H4 (cell line): ENCODE results near the gene ANAPC15. TPM values are rescaled to one million over a fixed set of nuclear protein-coding genes. Genes with fewer than 3 reads are reported as not detected.
"Not testable (repeated sequence)": the region's sequence is repeated elsewhere in the genome, so short reads cannot be mapped to it uniquely, and the experiment has no call there.

ENCODE experiments used
- DNase-seq: peaks from one replicate; pipeline ENCODE4 v3.0.0-alpha.2; 2015; ENCODE audit warnings: low spot score
- total RNA-seq: library from RNA; depleted of rRNA; stranded (reverse); fragments of >200 nt; shearing (Covaris generic); gene quantifications from 2 replicates; pipeline ENCODE4 v1.2.3, GENCODE V29; 2014; rRNA removed

ANAPC15 gene
- 70.4 and 74.9 TPM in 2 replicates for total RNA-seq

DNA sequence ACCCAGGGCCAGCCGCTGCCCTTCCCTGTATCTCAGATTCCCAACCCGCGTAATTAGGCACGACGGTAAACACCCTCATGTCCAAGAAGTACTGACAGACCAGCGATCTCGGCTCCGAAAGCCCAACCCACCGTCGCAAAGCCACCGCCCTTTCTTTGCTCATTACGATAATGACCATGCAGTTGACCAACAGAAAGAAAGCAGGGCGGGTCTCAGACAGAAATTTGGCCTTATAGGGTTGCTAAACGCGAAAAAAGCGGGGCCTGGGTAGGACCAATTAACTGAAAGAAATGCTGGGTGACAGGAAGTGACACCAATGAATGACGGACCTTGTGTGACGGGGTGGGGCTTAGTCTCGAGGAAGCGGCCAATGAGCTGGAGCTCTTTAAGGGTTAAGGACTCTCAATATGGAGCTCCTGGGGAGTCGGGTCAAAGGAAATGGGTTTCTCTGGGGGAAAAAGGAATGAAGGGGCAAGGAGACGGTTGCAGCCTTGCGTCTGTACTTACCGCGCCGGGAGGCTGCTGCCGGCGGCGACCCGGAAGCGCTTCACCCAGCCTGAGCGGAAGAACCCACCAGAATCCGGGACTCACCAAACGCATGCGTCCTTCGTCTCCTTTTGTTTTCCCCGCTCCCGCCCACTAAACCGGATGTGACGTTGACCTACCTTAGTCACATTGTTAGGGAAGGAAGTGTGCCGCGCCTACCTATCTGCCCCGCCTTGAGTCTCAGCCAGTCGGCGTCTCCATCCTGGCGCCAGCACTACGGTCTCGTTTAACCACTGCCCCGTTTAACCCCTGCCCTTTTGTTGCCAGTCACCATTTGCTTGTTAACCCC, at the start of gene ANAPC15:
Gene ANAPC15 (minus strand): TSS at position 553 of the 835 bp plus-strand sequence. CDS start 1,419 bp downstream, outside the sequence.
- DNase-seq: peak; percentile 99

DNA sequence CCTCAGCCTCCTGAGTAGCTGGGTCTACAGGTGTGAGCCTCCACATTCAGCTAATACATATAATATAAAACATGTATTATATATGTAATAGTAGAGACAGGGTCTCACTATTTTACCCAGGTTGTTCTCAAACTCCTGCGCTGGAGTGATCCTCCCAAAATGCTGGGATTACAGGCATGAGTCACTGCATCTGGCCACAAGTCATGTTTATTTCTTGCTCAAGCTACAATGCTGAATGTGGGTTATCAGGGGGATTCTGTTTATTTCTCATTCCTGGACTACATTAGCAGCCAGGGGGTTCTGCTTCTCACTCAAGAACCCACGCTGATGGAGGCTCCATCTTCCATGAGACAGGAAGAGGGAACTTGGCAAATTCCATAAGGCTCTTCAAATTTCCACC, 47.8 kb upstream of the ANAPC15 start:
- DNase-seq: peak; percentile 14

DNA sequence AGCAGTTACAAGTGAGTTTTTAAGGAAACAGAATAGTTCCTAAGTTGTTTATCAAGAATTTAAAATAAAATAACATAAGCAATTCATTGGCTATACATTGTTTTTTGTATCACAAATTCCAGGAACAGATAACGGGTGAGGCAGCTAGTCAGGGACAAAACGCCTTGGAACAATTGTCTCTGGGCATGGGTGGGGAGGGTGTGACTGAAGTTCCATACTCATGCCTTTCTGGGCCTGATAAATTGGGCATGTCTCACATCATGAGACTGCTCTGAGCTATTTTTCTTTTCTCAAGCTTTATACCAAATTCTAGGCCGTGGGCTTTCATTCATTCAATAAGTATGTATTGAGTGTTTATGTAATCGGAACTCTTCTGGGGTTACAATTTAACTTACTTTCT, 44.6 kb upstream of the ANAPC15 start:
- DNase-seq: no peak

DNA sequence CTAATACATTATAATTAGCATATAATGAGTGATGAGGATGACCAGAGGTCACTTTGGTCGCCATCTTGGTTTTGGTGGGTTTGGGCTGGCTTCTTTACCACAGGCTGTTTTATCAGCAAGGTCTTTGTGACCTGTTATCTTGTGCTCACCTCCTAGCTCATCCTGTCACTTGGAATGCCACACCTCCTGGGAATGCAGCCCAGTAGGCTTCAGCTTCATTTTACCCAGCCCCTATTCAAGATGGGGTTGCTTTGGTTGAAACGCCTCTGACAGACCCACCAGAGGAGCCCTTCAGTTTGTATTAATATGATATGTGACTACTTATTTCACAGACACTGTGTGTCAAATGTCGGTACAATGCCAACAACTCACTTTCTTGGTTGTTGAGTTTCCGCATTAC, 43.3 kb upstream of the ANAPC15 start:
- no peak for DNase-seq

DNA sequence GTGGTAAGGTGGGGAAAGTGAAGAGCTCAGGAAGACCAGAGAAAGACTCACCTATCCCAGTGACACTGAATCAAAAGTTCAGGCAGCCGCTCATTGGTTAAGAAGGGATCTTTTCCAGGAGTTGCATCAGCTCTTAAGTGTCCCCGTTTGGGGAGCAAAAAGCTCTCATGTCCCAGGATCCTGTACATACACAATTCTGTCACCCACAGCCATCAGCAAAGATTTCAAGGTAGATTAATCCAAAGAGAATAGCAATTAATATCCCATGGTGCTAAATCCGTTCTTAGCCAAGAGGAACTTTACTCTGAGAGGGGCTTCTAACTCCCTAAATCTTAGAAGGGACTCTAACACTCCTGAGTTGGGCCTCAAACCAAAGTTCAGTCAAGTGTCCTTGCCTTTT, 42.3 kb upstream of the ANAPC15 start:
- no peak for DNase-seq

DNA sequence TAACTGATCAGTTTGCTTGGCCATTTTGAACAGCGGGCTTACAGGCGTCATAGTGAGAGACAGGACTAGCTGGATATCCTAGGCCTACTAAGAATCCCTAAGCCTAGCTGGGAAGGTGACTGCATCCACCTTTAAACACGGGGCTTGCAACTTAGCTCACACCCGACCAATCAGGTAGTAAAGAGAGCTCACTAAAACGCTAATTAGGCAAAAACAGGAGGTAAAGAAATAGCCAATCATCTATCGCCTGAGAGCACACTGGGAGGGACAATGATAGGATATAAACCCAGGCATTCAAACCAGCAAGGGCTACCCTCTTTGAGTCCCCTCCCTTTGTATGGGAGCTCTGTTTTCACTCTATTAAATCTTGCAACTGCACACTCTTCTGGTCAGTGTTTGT, 41.4 kb upstream of the ANAPC15 start:
- not testable (repeated sequence) for DNase-seq

DNA sequence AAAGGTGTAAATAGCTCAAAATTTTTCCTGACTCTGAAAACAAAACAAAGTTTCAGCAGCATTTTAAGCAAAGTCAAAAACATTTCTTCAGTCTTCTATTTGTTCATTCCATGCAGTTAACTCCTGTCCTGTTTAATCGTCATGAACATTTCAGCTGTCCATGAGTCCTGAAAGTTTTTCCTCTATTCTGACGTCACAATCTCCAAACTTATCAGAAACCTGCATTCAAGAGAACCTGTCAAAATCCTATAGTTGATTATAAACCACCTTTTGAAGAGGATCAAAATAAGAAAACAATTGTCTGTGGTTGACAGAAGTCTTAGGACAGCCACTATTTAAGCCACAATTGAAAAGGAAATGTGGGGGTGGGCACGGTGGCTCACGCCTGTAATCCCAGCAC, 38.4 kb upstream of the ANAPC15 start:
- no peak for DNase-seq

DNA sequence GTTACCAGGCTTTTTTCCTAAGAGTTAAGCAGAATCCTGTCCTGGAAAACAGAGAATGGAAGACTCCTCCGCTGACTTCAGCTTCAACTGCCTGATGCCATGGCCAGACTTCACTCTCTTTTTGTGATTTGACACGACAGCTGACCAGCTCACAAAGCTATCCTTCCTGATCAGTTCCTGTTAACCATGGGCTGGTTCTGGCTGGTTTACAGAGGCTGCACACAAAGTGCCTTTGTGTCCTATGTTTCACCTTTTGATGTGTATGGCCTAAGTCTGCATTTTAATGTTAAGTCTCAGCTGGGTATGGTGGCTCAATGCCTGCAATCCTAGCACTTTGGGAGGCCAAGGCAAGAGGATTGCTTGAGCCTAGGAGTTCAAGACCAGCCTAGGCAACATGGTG, 34.1 kb upstream of the ANAPC15 start:
- DNase-seq: no peak

DNA sequence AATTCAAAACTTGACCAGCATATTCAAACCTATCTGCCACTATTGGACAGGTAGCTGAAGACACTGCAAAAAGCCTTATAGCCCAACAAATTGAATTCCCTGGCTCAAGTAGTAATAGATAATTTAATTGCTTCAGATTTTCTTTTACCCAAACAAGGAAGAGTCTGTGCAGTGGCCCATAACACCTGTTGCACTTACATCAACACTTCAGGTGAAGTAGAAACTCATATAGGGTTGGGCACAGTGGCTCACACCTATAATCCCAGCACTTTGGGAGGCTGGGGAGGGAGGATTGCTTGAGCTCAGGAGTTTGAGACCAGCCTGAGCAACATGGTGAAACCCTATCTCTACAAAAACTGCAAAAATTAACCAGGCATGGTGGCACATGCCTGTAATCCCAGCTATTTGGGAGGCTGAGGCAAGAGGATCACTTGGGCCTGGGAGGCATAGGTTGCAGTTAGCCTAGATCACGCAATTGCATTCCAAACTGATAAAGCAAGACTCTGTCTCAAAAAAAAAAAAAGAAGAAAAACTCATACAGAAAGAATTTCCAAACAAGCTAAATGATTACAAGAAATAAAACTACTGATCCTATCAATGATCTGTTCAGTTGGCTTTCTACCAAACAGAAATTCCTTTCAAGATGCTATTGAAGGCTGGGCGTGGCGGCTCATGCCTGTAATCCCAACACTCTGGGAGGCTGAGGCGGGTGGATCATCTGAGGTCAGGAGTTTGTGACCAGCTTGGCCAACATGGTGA, 32.5 kb upstream of the ANAPC15 start:
- DNase-seq: no peak

DNA sequence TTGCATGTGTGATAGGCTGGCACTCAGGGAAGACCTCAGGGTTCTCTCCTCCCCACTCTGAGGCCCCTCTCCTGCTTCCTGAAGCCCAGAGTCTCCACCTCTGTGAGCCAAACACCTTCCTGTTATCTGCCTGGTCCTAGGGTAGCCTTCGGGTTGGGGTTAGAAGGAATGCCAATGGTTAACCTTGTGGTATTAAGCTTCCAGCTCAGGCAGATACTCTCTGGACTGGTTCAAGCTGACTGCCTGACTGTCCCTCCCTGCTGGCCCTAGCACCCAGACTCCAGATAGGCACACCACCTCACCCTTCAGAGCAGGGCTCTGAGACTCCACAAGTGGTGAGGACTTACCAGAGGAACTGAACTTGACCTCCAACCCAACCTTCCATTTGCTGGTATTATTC, 30.0 kb upstream of the ANAPC15 start:
- not testable (repeated sequence) for DNase-seq

DNA sequence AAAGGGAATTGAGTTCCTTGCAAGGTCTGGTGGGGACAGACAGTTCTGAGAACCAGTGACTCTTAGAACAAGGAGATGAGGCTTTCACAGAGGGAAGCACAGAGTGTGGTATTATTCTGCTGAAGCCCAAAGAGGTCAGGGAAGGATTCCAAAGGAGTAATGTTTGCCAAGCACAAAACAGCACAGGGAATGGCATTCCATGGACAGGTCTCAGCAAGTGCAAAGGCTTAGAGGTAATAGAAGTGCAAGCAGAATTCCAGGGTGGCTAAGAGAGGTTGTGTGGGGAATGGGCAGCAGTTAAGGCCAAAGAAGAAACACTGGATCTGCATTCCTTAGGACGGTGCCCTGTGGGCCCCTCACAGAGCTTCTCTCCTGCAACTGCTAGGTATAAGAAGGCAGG, 29.6 kb upstream of the ANAPC15 start:
- not testable (repeated sequence) for DNase-seq

DNA sequence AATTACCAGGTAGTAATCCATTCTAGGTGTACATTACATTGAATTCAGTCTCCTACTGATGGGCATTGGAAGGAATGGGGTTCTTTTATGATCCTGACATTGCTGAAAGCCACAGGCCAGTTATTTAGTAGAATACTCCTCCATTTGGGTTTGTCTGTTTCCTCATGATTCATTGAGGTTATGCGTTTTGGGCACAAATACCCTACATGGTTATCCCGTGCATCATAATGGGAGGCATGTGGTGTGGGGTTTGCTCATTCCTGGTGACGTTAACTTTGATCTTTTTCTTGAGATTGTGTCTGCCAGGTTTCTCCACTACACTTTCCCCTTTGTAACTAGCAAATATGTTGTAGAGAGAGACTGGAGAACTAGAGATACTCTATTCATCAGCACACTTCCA, 28.6 kb upstream of the ANAPC15 start:
- peak; percentile 55 for DNase-seq

DNA sequence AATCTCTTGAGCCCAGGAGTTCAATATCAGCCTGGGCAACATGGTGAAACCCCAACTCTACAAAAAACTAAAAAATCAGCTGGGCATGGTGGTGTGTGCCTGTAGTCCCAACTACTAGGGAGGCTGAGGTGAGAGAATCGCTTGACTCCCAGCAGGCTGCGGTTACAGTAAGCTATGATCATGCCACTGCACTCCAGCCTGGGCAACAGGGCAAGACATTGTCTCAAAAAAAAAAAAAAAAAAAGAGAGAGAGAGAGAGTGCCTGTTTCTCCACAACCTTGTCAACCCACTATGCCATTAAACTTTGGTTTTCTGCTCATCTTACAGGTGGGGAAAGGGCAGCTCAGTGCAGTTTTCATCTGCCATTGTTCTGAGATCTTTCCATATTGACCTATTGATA, 28.2 kb upstream of the ANAPC15 start:
- no peak for DNase-seq

DNA sequence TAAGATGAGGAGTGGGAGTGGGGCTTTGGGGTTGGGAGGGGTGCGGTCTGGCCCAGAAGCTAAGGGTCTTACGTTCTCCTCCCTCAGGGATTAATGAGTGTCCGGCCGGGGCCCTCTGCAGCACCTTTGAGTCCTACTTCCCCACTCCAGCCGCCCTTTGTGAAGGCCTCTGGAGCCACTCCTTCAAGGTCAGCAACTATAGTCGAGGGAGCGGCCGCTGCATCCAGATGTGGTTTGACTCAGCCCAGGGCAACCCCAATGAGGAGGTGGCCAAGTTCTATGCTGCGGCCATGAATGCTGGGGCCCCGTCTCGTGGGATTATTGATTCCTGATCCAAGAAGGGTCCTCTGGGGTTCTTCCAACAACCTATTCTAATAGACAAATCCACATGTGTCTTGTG, 27.0 kb upstream of the ANAPC15 start:
- DNase-seq: no peak

DNA sequence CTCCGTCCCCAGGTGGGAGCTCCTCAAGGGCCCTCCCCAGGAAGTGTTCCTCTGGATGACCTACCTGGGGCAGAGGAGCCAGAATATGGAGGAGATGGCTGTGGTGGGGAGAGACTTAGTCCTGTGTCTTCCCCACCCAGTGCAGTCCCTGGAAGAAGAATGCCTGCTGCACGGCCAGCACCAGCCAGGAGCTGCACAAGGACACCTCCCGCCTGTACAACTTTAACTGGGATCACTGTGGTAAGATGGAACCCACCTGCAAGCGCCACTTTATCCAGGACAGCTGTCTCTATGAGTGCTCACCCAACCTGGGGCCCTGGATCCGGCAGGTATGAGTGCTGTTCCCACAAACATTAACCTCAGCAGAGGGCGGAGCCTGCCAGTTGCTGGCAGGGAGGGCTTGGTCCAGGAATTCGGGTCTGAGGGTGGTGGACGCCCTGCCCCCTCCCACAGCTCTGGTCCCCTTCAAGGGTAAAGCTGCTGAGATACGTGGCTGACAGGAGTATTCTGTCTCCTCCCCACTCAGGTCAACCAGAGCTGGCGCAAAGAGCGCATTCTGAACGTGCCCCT, 26.4 kb upstream of the ANAPC15 start:
- no peak for DNase-seq

DNA sequence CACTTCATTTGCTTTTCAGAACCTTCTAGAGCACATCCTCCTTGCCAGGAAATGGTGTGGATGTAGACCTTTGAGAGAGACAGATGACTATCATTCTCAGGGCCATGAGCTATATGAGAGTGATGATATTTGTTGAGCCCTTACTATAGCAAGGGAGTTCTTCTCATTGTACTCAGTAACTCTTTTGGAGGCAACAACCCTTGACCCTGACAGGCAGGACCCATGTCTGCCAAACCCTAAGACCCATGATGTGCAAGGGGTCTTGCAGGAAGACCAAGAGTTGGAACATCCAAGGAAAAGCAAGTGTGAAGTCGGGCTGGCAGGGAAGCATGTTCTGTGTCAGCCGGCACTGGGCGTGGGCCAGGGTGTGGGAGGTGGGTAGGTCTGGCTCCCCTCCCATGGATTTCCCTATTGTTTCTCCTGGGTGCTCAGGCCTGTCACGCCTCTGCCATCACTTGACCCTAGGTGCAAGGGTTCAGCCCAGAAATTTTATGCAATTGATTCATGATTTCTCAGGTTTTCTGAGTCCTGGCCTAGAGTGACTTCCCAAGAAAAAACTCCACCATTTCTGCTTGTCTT, 24.3 kb upstream of the ANAPC15 start:
- no peak for DNase-seq

DNA sequence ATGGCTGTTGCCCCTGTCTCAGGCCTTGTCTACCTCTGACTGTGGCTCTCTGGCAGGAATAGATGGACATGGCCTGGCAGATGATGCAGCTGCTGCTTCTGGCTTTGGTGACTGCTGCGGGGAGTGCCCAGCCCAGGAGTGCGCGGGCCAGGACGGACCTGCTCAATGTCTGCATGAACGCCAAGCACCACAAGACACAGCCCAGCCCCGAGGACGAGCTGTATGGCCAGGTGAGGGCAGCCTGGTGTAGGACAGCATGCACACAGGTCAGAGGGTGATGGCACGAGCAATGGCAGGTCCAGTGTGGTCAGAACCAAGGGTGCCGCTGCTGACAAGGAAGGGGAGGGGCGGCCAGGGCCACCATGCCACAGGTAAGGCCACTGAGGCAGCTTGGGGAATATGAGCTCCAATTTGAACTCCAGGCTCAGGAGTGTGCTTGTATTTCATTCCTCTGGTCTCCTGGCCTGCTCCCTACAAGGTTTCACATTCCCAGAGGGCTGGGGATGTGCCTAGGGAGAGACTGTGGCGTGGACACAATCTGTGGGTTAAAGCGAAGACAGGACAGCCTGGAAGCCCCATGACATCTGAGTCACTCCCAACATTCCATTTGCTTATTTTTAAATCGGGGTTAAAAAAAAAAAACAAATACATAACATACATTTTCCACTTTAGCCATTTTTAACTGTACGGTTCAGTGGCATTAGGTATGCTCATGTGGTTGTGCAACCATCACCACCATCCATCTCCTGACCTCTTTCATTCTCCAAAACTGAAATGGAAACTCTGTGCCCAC, 23.6 kb upstream of the ANAPC15 start:
- no peak for DNase-seq

DNA sequence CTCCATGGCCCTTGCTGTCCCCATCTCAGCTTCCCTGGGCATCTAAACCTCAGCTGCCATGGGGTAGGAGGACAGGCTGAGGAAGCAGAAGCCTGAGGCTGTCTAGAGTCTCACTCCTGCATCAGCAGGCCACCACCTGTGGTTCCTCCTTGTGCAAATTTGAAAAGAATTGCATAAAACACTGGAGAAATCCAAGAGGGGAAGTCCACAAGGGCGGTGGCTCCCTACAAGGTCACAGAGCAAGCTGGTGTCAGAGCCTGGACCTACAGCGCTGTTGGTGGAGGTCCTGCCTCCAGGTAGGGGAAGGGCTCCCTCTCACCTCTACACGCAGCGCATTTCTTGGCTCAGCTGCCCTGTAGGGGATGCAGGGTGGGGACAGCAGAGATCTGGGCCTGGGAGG, 23.0 kb upstream of the ANAPC15 start, which contains the start of gene FOLR3:
Gene FOLR3 (plus strand): TSS at position 253 of the 400 bp plus-strand sequence. CDS start 228 bp downstream, outside the sequence.
- not testable (repeated sequence) for DNase-seq

DNA sequence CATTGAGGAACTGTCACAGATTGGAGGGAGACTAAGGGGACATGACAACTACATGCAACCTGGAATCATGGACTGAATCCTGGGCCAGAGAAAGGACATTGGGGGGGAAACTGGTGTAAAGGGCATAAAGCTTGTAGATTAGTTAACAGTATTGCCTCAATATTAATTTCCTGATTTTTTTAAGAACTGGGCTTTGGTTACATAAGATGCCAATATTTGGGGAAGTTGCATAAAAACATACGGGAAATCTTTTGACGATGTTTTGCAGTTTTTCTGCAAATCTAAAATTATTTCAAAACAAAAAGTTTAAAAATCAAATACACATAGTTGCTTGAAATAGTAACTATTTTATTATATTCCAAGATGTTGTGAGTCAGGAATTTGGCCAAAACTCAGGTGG, 20.2 kb upstream of the ANAPC15 start:
- no peak for DNase-seq

DNA sequence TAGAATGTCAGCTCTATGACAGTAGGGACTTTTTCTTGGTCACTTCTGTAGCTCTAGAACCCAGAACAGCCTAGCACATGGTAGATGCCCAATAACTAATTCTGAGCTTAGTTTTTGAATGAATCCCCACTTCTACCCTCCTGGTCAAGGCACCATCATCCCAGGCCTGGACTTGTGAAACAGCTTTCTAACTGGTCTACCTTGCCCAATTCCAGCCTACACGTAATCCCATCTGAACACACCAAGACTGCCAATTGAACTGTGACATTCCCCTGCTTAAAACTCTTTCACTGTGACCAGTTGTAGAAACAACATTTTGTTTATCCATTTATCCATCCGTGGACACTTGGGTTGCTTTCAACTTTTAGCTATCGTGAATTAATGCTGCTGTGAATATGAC, 16.9 kb upstream of the ANAPC15 start:
- DNase-seq: no peak

DNA sequence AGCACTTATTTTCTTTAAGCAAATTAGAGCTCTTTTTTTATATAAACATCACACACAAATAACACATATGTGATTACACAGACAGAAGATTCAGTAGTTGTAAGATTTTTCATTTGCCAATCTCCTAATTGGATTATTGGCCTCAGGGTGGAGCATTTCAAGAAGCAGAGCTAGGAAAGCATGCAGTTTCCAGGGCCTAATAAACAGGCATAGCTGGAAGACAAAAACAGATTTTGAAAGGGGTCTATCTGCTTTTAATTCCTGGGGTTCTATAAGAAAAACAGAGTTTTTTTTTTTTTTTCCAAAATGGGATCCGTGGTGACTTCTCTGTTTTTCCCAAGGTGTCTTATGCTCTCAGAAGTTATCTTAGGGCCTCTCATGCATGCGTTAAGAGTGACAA, 15.4 kb upstream of the ANAPC15 start:
- DNase-seq: no peak
